Measurements from ENCODE around the gene RAB10.

DNA sequence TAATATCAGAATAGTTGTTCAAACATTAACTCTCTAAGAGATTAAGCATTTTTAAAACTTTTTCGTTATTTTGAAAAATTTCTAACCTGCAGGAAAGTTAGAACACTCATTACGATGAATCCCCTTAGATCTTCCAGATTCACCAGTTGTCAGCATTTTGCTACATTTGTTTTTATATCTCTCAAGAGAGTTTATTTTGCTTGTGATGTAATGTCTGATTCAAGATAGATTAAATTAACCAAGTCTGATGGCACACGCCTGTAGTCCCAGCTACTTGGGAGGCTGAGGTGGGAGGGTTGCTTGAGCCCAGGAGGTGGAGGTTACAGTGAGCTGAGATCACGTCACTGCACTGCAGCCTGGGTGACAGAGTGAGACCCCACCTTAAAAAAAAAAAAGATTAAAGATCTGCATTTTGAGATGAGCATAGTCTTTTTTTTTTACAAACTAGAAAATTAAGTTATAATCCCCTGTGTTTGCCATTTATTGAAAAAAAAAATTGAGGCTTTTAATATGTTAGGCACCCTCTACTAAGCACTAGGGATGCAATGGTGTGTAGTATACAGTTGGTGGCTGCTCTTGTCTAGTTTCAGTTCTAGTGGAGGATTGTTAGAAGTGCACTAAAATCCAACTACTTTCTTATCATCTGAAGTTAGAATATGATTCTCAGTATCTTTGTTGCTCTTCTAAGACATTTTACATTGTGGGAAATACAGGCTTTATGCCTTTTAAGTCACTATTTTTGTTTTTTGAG lies 20.9 kb downstream of the RAB10 start:
- TF ChIP-seq MXI1 (conservative IDR thresholded peaks at IDR 0.05; ENCODE audit: poor library complexity, severe bottlenecking) (no peak), TAF1 (IDR thresholded peaks at IDR 0.05; ENCODE audit: low read depth) (no peak), EP300 (conservative IDR thresholded peaks at IDR 0.05; ENCODE audit: poor library complexity, severe bottlenecking) (no peak), EZH2 (IDR thresholded peaks at IDR 0.05; ENCODE audit: borderline replicate concordance, insufficient read depth, low read length, poor library complexity, severe bottlenecking) (no peak), POLR2AphosphoS5 (IDR thresholded peaks at IDR 0.05) (no peak), RAD21 (conservative IDR thresholded peaks at IDR 0.05) (no peak)
- TF ChIP-seq, protein P1, sequence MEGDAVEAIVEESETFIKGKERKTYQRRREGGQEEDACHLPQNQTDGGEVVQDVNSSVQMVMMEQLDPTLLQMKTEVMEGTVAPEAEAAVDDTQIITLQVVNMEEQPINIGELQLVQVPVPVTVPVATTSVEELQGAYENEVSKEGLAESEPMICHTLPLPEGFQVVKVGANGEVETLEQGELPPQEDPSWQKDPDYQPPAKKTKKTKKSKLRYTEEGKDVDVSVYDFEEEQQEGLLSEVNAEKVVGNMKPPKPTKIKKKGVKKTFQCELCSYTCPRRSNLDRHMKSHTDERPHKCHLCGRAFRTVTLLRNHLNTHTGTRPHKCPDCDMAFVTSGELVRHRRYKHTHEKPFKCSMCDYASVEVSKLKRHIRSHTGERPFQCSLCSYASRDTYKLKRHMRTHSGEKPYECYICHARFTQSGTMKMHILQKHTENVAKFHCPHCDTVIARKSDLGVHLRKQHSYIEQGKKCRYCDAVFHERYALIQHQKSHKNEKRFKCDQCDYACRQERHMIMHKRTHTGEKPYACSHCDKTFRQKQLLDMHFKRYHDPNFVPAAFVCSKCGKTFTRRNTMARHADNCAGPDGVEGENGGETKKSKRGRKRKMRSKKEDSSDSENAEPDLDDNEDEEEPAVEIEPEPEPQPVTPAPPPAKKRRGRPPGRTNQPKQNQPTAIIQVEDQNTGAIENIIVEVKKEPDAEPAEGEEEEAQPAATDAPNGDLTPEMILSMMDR (IDR thresholded peaks at IDR 0.05; ENCODE audit: poor library complexity, severe bottlenecking) = no peak
